ENCODE data around the gene BEND7.
"Not testable (repeated sequence)": the region's sequence is repeated elsewhere in the genome, so short reads cannot be mapped to it uniquely, and the experiment has no call there.

The BEND7 gene

GRCh38 chr10:13528875-13529713, at the start of gene BEND7:
BEND7 (minus strand) TSS chr10:13529014; CDS start chr10:13528533, 481 bp downstream.
- peak; percentile 63 for ATAC-seq
- DNase-seq = peak; percentile 32

GRCh38 chr10:13573960-13574359, 45.1 kb upstream of the BEND7 start:
- ATAC-seq (no peak), DNase-seq (no peak)

- no peak for ATAC-seq
- DNase-seq = no peak
Observed at GRCh38 chr10:13571541-13571940, 42.7 kb upstream of the BEND7 start.

GRCh38 chr10:13567030-13567429, 38.2 kb upstream of the BEND7 start:
- ATAC-seq = no peak

GRCh38 chr10:13564576-13564975, 35.8 kb upstream of the BEND7 start:
- no peak for ATAC-seq

More at GRCh38 chr10:13567030-13567429, 38.2 kb upstream of the BEND7 start:
- no peak for DNase-seq

DNA sequence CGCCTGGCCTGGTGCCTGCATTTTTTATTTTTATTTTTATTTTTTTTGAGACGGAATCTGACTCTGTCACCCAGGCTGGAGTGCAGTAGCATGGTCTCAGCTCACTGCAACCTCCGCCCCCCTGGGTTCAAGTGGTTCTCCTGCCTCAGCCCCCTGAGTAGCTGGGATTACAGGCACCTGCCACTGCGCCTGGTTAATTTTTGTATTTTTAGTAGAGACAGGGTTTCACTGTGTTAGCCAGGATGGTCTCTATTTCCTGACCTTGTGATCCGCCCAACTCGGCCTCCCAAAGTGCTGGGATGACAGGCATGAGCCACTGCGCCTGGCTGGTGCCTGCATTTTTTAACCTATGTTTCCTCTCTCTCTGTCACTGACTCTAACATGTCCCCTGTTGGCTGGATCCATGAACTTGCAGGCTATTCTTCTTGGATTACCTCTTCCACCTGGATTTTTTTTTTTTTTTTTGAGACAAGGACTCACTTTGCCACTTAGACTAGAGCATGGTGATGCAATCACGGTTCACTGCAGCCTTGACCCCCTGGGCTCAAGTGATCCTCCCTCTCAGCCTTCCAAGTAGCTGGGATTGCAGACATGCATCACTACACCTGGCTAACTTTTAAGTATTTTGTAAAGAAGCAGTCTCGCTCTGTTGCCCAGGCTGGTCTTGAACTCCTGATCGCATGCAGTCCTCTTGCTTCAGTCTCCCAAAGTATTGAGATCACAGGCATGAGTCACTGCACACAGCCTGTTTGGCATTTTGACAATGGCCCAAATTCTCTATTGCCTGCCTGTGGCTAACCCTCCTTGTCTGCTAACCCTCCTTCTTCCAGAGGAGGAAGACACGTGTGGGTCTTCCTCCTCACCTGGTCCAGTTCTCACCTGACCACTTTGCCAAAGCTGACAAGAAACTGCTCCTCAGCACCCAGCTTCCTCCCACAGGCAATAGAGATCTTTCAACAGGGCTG, 34.9 kb upstream of the BEND7 start:
- ATAC-seq (no peak), DNase-seq (no peak)

More at GRCh38 chr10:13564576-13564975, 35.8 kb upstream of the BEND7 start:
- no peak for DNase-seq

DNA sequence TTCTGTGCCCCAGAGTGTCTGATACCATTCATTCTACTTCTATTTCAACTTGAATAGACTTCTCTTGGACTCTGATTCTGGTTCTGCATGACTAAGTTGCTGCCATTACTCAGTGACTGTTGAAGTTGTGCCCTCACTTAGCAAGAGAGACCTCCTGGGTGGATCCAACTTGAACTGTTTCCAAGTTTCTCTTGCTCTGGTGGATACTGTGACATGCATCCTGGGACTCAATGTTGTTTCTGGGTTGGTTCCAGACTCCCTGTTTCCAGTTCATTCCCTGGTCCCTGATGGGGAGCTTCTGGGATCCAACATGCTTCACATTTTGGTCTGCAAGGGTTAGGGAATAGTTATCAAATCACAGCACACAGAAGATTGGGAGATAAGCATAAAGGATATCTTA, 31.8 kb upstream of the BEND7 start:
- DNase-seq (no peak), ATAC-seq (no peak)

DNA sequence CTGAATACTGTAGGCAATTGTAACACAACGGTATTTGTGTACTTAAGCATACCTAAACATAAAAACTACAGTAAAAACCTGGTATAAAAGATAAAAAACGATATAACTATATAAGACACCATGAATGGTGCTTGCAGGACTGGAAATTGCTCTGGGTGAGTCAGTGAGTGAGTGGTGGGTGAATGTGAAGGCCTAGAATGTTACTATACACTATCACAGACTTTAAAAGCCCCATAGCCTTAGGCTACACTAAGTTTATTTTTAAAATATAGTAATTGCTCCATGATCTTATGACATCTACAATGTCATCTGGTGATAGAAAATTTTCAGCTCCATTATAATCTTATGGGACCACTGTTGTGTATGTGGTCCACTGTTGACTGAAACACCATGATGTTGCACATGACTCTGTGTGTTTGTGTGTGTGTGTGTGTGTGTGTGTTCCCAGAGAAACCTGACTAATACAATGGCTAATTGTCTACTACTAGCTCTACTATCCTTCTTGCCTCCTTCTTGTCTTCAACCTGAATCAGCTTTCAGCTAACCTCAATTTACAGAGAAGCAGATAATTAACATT, 30.4 kb upstream of the BEND7 start:
- DNase-seq = no peak

GRCh38 chr10:13555884-13556510, 27.2 kb upstream of the BEND7 start:
- ATAC-seq (no peak), DNase-seq (no peak)

More for the DNA sequence above, 30.4 kb upstream of the BEND7 start:
- ATAC-seq = no peak

- DNase-seq (no peak), ATAC-seq (no peak)
Observed at GRCh38 chr10:13550802-13551201, 22.0 kb upstream of the BEND7 start.

- ATAC-seq (no peak), DNase-seq (no peak)
Observed at GRCh38 chr10:13542533-13542932, 13.7 kb upstream of the BEND7 start.

GRCh38 chr10:13537985-13538384, 9.2 kb upstream of the BEND7 start:
- not testable (repeated sequence) for ATAC-seq, DNase-seq

DNA sequence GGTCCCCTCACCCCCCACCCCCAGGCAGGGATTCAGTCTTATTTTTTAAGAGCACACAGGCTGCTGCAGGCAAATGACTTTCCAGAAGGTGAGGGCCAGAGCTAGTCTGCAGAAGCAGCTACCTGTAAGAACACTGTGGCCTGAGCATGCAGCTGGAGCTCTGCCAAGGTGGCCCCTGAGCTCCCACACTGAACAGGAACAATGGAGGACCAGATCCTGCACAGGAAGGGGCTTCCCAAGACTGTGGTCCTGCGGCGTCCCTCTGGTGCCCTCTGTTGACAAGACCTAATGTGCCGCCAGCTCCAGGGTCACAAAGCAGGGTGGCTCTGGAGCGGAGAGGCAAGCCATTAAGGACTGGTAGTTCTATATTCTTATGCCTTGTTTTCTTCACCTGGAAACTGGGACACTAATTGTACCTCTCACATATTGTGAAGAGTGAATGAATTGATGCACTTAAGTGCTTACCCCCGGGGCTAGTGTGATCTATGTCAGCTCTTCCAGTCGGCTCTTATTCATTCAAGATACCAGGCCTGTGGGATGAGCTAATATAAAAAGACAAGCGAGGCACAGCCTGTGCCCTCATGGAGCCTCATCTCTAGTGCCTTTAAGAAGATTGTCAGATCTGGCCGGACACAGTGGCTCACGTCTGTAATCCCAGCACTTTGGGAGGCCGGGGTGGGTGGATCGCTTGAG, 8.0 kb upstream of the BEND7 start:
- peak; percentile 84 for ATAC-seq
- DNase-seq = peak; percentile 44

GRCh38 chr10:13535346-13535745, 6.5 kb upstream of the BEND7 start:
- DNase-seq = no peak

DNA sequence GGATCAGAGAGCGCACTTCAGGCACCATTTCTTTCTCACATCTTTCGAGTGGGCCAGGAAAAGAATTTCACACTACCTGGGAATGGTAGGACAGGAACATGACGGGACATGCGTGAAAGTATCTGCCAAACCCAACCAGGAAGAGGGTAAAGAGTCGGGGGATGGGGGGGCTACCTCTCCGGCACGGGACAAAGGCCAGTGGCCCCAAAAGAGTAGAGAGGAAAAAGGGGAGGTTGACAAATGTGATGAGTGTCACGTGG, 830 bp upstream of the BEND7 start:
- no peak for DNase-seq

More at GRCh38 chr10:13535346-13535745, 6.5 kb upstream of the BEND7 start:
- ATAC-seq = no peak

DNA sequence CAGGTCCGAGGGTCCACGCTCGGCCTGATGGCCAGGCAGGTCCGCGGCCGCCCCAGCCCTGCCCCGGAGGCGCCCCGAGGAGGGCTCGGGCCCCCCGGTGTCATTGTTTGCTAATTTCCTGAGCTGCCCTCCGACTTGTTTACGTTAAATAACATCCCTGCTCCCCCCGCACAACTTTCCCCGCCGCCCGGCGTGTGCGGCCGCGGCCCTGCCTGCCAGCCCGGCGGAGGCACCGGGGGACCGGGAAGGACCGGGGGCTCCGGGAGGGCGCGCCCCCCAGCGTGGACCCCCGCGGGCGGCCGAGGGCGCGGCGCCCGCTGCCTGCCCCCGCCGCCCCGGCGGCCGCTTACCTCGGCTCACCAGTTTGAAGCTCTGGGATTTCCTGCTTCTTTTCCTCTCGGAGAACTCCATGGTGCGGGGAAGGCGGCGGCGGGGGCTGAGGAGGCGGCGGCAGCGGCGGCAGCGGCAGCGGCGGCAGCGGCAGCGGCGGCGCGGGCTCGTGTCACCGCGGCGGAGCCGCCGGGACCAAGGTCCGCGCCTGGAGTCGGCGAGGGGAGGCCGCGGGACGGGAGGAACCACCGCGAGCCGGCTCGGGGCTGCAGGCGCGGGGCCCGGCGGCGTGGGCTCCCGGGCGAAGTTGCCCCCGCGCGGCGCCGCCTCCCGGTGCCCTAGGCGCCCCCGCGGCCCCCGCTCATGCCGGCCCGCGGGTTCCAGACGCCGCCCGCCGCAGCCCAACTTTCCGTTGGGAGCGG, 515 bp downstream of the BEND7 start:
- ATAC-seq (peak; percentile 32), DNase-seq (no peak)

More for the DNA sequence above, 830 bp upstream of the BEND7 start:
- no peak for ATAC-seq

DNA sequence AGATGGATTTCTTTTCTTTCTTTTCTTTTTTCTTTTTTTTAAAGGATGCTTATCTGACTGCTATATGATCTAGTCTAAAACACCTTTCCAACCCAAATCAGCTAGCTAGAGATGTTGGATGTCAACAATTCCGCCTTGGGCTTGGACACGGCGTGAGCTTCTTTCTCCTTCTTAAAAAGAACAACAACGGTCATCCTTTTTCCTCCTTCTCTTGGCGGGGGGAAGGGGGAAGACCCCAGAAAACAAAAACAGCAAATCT, 1.0 kb downstream of the BEND7 start:
- ATAC-seq (no peak), DNase-seq (no peak)

GRCh38 chr10:13526948-13527863, 1.6 kb downstream of the BEND7 start:
- DNase-seq (no peak), ATAC-seq (no peak)

GRCh38 chr10:13525663-13526062, 3.2 kb downstream of the BEND7 start:
- ATAC-seq = no peak

DNA sequence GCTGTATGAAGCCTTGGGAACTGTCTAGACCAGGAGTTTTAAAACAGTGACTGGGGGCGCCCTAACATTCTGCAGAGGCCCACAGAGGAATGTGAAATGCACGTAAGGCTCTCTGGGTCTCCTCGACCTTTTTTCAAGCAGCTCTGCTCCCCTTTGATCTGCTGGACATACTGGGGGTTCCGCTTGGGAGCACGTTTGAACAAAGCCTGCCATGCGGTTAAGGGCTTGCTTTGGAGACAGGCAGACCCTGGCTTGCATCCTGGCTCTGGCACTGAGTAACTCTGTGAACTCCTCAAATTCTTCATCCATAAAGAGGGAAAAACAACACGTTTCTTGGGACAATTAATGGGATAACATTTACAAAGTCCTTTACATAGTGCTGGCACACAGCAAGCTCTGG, 7.8 kb downstream of the BEND7 start:
- ATAC-seq = no peak
- DNase-seq = no peak

More at GRCh38 chr10:13525663-13526062, 3.2 kb downstream of the BEND7 start:
- DNase-seq = no peak
